WTC11 (cell line): ENCODE data around the gene NHSL2. TPM values are rescaled to one million over a fixed set of nuclear protein-coding genes. Genes with fewer than 3 reads are reported as not detected.
A peak's percentile ranks its signal among the peaks of the same experiment; 100 is the strongest.

Source experiments
- ATAC-seq: fragments of 200-7000 bp; cut with Tn5 transposase; 2 replicates; pipeline ENCODE4 v1.10.0; 2021; ENCODE audit warnings: mild to moderate bottlenecking, moderate library complexity
- CTCF ChIA-PET: fragments of 300-600 bp; sonication (Branson Sonifier 250); formaldehyde crosslinking; loops from one replicate; lab custom pipeline; 2021; ENCODE audit warnings: antibody characterized with exemption; lab: Charles Lee
- POLR2A ChIA-PET: fragments of 350-600 bp; sonication (Branson Sonifier 250); formaldehyde crosslinking; loops from one replicate; lab custom pipeline; 2021; ENCODE audit warnings: antibody characterized with exemption; lab: Charles Lee
- DNase-seq: peaks from one replicate; pipeline ENCODE4 v3.0.0; 2021; ENCODE audit warnings: low spot score
- H3K27ac Mint-ChIP-seq: 2 replicates; pipeline ENCODE4 v1.8.0; 2021; ENCODE audit warnings: mixed read lengths
- H3K27me3 Mint-ChIP-seq: 2 replicates; pipeline ENCODE4 v1.8.0; 2021; ENCODE audit warnings: low read depth, mild to moderate bottlenecking, moderate library complexity, mixed read lengths
- H3K36me3 Mint-ChIP-seq: 2 replicates; pipeline ENCODE4 v1.8.0; 2021; ENCODE audit warnings: mixed read lengths
- H3K4me1 Mint-ChIP-seq: 2 replicates; pipeline ENCODE4 v1.8.0; 2022; ENCODE audit warnings: mixed read lengths
- H3K4me3 Mint-ChIP-seq: 2 replicates; pipeline ENCODE4 v1.8.0; 2021; ENCODE audit warnings: mild to moderate bottlenecking, moderate library complexity, mixed read lengths
- H3K9me3 Mint-ChIP-seq: 2 replicates; pipeline ENCODE4 v1.8.0; 2021; ENCODE audit warnings: mixed read lengths
- ATF6 ChIP-seq: sonication (generic); formaldehyde crosslinking; IDR thresholded peaks from 2 replicates; pipeline ENCODE4 v1.8.1; 2023; ENCODE audit warnings: mild to moderate bottlenecking, missing genetic modification reagents
- CTCF ChIP-seq: fragments of 200-600 bp; IDR thresholded peaks from 2 replicates; pipeline ENCODE4 v1.8.0; 2022; ENCODE audit warnings: antibody characterized with exemption
- E2F1 ChIP-seq: sonication (generic); formaldehyde crosslinking; IDR thresholded peaks from 2 replicates; pipeline ENCODE4 v1.8.0; 2022; ENCODE audit warnings: mild to moderate bottlenecking, missing genetic modification reagents
- E2F5 ChIP-seq: sonication (generic); formaldehyde crosslinking; IDR thresholded peaks from 2 replicates; pipeline ENCODE4 v1.8.1; 2022; ENCODE audit warnings: mild to moderate bottlenecking, moderate library complexity, missing genetic modification reagents
- EMX1 ChIP-seq: fragments of 250-450 bp; sonication (Bioruptor Pico); IDR thresholded peaks from 2 replicates; pipeline ENCODE4 v1.8.0; 2021; ENCODE audit warnings: mild to moderate bottlenecking
- ETV6 ChIP-seq: sonication (generic); formaldehyde crosslinking; IDR thresholded peaks from 2 replicates; pipeline ENCODE4 v1.8.1; 2022; ENCODE audit warnings: mild to moderate bottlenecking, missing genetic modification reagents
- FOXK1 ChIP-seq: sonication (generic); formaldehyde crosslinking; IDR thresholded peaks from 2 replicates; pipeline ENCODE4 v1.8.0; 2022; ENCODE audit warnings: mild to moderate bottlenecking, moderate library complexity, missing genetic modification reagents
- FOXP1 ChIP-seq: sonication (generic); formaldehyde crosslinking; IDR thresholded peaks from 2 replicates; pipeline ENCODE4 v1.8.0; 2022; ENCODE audit warnings: missing genetic modification reagents, mild to moderate bottlenecking, moderate library complexity, borderline replicate concordance
- GTF2I ChIP-seq: fragments of 250-450 bp; sonication (Bioruptor Pico); conservative IDR thresholded peaks from 2 replicates; pipeline ENCODE4 v1.4.0; 2021; ENCODE audit warnings: mild to moderate bottlenecking
- JAZF1 ChIP-seq: fragments of 250-450 bp; sonication (Bioruptor Pico); IDR thresholded peaks from 2 replicates; pipeline ENCODE4 v1.9.0; 2021; ENCODE audit warnings: moderate library complexity, mild to moderate bottlenecking, inconsistent platforms
- MLX ChIP-seq: sonication (generic); formaldehyde crosslinking; IDR thresholded peaks from 2 replicates; pipeline ENCODE4 v1.8.1; 2023; ENCODE audit warnings: mild to moderate bottlenecking, missing genetic modification reagents, moderate library complexity
- NFE2L1 ChIP-seq: sonication (generic); formaldehyde crosslinking; IDR thresholded peaks from 2 replicates; pipeline ENCODE4 v1.8.1; 2023; ENCODE audit warnings: missing genetic modification reagents
- NR3C1 ChIP-seq: sonication (generic); formaldehyde crosslinking; conservative IDR thresholded peaks from 2 replicates; pipeline ENCODE4 v1.8.1; 2023; ENCODE audit warnings: low read depth, mild to moderate bottlenecking, missing genetic modification reagents
- OVOL2 ChIP-seq: fragments of 250-450 bp; sonication (Bioruptor Pico); IDR thresholded peaks from 2 replicates; pipeline ENCODE4 v1.9.0; 2021; ENCODE audit warnings: mild to moderate bottlenecking, borderline replicate concordance
- PRRX2 ChIP-seq: fragments of 250-450 bp; sonication (Bioruptor Pico); IDR thresholded peaks from 2 replicates; pipeline ENCODE4 v1.8.0; 2021; ENCODE audit warnings: mild to moderate bottlenecking
- SMAD3 ChIP-seq: sonication (generic); formaldehyde crosslinking; IDR thresholded peaks from 2 replicates; pipeline ENCODE4 v1.8.0; 2022; ENCODE audit warnings: missing genetic modification reagents, mild to moderate bottlenecking, borderline replicate concordance
- SOX15 ChIP-seq: fragments of 250-450 bp; sonication (Bioruptor Pico); IDR thresholded peaks from 2 replicates; pipeline ENCODE4 v1.9.0; 2021; ENCODE audit warnings: mild to moderate bottlenecking
- STAT6 ChIP-seq: sonication (generic); formaldehyde crosslinking; conservative IDR thresholded peaks from 2 replicates; pipeline ENCODE4 v1.8.1; 2023; ENCODE audit warnings: mild to moderate bottlenecking, low read depth, missing genetic modification reagents, moderate library complexity
- ZNF263 ChIP-seq: sonication (generic); formaldehyde crosslinking; IDR thresholded peaks from 2 replicates; pipeline ENCODE4 v1.8.1; 2022; ENCODE audit warnings: low read depth, mild to moderate bottlenecking, moderate library complexity, missing genetic modification reagents
- ZNF396 ChIP-seq: fragments of 250-450 bp; sonication (Bioruptor Pico); IDR thresholded peaks from 2 replicates; pipeline ENCODE4 v1.8.0; 2021; ENCODE audit warnings: mild to moderate bottlenecking, moderate library complexity, borderline replicate concordance
- ZNF416 ChIP-seq: fragments of 250-450 bp; sonication (Bioruptor Pico); IDR thresholded peaks from 2 replicates; pipeline ENCODE4 v1.9.0; 2021; ENCODE audit warnings: mild to moderate bottlenecking, inconsistent platforms
- total RNA-seq: library from RNA; stranded (reverse); gene quantifications from 3 replicates; pipeline ENCODE4 v1.2.3, GENCODE V29; 2021

Gene NHSL2
- total RNA-seq, 1 experiment from 2014 or later = 7.9 TPM

GRCh38 chrX:71991164-71991563, 80.5 kb downstream of the NHSL2 start:
- peak; percentile 36 for ATAC-seq
- CTCF ChIA-PET = no interaction called here
- Mint-ChIP-seq H3K4me3 (peak overlapping the region; percentile 16; the same call in 1 of the 2 replicates), H3K4me1 (peaks cover 53% of the 10 kb centered on the region), H3K36me3 (peaks cover 2% of the 10 kb centered on the region), H3K9me3 (peaks cover 3% of the 10 kb centered on the region; the same call in 1 of the 2 replicates), H3K27ac (no peak overlapping the region), H3K27me3 (peaks cover 68% of the 10 kb centered on the region)
- no peak for TF ChIP-seq ZNF416 (CRISPR knock-in tag)
- no peak for TF ChIP-seq SOX15 (CRISPR knock-in tag)
- TF ChIP-seq FOXK1 = 0 out of 2 replicates have a peak, but pooled peaks have one; percentile 29
- no peak for TF ChIP-seq SMAD3 (CRISPR knock-in tag)
- no peak for TF ChIP-seq NR3C1
- DNase-seq = no peak
- POLR2A ChIA-PET = no interaction called here

GRCh38 chrX:71992711-71993110, 82.1 kb downstream of the NHSL2 start:
- DNase-seq (no peak), ATAC-seq (no peak)
- Mint-ChIP-seq H3K9me3 (no peaks in the 10 kb centered on the region), H3K36me3 (no peaks in the 10 kb centered on the region), H3K4me3 (no peak overlapping the region), H3K27me3 (peaks cover 55% of the 10 kb centered on the region), H3K4me1 (peaks cover 64% of the 10 kb centered on the region), H3K27ac (no peak overlapping the region)
- TF ChIP-seq ATF6 (CRISPR knock-in tag) (no peak), NFE2L1 (CRISPR knock-in tag) (no peak), E2F1 (no peak), OVOL2 (CRISPR knock-in tag) (no peak), ZNF263 (no peak), ZNF396 (CRISPR knock-in tag) (no peak), CTCF (no peak), PRRX2 (CRISPR knock-in tag) (no peak), E2F5 (no peak), JAZF1 (CRISPR knock-in tag) (no peak), STAT6 (CRISPR knock-in tag) (no peak), GTF2I (no peak), ETV6 (CRISPR knock-in tag) (no peak), MLX (CRISPR knock-in tag) (no peak), FOXP1 (CRISPR knock-in tag) (no peak), EMX1 (CRISPR knock-in tag) (no peak)
- CTCF ChIA-PET = interaction anchor here (1.0 kb wide), 1 partner anchor 35 kb away, joined by 3 read pairs; no protein-coding TSS in a partner anchor
- POLR2A ChIA-PET = no interaction called here
